Motor neuron (in vitro differentiated cells): ENCODE measurements around the gene GPSM1. TPM values are rescaled to one million over a fixed set of nuclear protein-coding genes. Genes with fewer than 3 reads are reported as not detected.

Experiments
- ATAC-seq, 8 experiments: fragments of 200-7000 bp; cut with Tn5 transposase; replicated peaks in 6 of 8; 2 replicates each; pipeline ENCODE4 v1.8.0; 2021; ENCODE audit warnings: mild to moderate bottlenecking in 8 of 8, moderate library complexity in 8 of 8
- H3K27ac ChIP-seq, 2 donors: fragments of 250-450 bp; sonication (Bioruptor Pico); 2 replicates each; pipeline ENCODE4 v1.9.0; 2021; ENCODE audit warnings: antibody characterized with exemption in 2 of 2, mild to moderate bottlenecking in 2 of 2, moderate library complexity in 1 of 2
- H3K4me1 ChIP-seq, 2 donors: fragments of 250-450 bp; sonication (Bioruptor Pico); replicated peaks in 1 of 2; 2 replicates each; pipeline ENCODE4 v1.6.1; 2021; ENCODE audit warnings: antibody characterized with exemption in 2 of 2, mild to moderate bottlenecking in 2 of 2, moderate library complexity in 1 of 2
- H3K4me3 ChIP-seq, 5 donors: fragments of 250-450 bp; sonication (Bioruptor Pico); 2 replicates each; pipeline ENCODE4 v1.9.0; 2021; ENCODE audit warnings: antibody characterized with exemption in 5 of 5, mild to moderate bottlenecking in 5 of 5, moderate library complexity in 4 of 5
- WGBS, 10 experiments: fragments of 450-650 bp; shearing (Covaris generic); methylation state at CpG; one replicate each; pipeline ENCODE4 v1.0.0; 2022; 5-methylcytosine and 5-hydroxymethylcytosine counted together
- in situ Hi-C, 9 experiments: fragments of 400-800 bp; cut with MboI; loops; one replicate each; pipeline ENCODE4 v1.15.0; 2021; ENCODE audit warnings: low sequenced_read_pairs in 9 of 9, low pct_unique_long_range_greater_than_20kb in 2 of 9; ENCODE audit not compliant: unreplicated experiment in 9 of 9
- total RNA-seq, 8 experiments: library from RNA; unstranded; fragments of 300-600 nt; gene quantifications; 2 replicates each; pipeline versions ENCODE4 v1.2.3 to v1.2.4, GENCODE V29; 2022

Gene GPSM1
- total RNA-seq, 8 experiments from 2014 or later, result 10.3 to 40.8 (median 28.9) TPM

DNA sequence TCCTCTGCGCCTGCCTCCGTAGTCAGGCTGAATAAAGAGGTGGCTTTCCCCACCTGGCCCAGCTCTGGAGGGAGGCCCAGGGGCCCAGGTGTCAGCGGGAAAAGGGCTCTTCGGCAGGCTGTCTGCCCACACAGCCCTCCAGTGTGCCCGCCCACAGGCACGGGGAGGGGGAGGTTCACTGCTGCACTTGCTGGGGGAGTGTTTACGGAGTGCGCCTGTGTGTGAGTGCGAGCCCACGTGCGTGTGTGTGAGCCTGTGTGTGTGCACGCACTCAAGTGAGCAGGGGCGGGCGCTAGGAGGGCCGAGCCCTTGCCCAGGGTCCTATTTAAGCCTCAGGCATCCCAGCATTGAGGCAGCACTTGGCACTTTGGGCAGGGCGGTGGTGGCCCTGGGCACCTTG is 25.3 kb downstream of the GPSM1 start:
- Histone ChIP-seq H3K27ac (no peak overlapping the region), H3K4me3 (no peak overlapping the region), H3K4me1 (peaks cover 2 to 8% of the 10 kb centered on the region in 2 donors)
- ATAC-seq, result peak in 2 of 8 experiments; percentile 2 to 9
- WGBS, 10 experiments, result 60 to 91% (median 88%) methylated on average over 1 to 9 of the region's 16 CpGs; no CpG with 5 or more reads in 5 of the 10 experiments
- in situ Hi-C loops, result no loop called here

DNA sequence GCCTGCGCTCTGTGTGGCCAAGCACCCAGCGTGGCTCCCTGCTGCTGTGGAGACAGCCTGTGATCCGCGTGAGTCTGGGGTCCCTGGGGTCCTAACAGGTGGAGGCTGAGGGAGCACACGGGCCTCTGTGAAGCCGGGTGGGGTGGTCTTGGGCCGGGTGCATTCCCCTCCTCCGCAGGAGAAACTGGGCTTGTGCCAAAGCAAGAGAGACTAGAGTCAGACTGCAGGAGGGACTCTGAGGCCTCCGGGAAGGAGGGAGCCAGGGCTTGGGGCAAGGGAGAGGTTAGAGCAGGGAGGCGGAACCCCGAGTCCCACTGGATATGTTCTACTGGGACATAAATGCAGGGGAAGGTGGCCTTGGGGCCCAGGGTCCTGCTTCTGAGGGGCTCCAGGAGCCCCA is 25.7 kb downstream of the GPSM1 start:
- H3K4me3 ChIP-seq, result no peak overlapping the region
- H3K4me1 ChIP-seq, result peaks cover 2 to 8% of the 10 kb centered on the region in 2 donors
- ATAC-seq, result no peak
- H3K27ac ChIP-seq, result no peak overlapping the region
- in situ Hi-C loops, result no loop called here
- 60 to 100% (median 95%) methylated on average over 1 to 2 of the region's 11 CpGs; no CpG with 5 or more reads in 6 of the 10 experiments for WGBS, 10 experiments

DNA sequence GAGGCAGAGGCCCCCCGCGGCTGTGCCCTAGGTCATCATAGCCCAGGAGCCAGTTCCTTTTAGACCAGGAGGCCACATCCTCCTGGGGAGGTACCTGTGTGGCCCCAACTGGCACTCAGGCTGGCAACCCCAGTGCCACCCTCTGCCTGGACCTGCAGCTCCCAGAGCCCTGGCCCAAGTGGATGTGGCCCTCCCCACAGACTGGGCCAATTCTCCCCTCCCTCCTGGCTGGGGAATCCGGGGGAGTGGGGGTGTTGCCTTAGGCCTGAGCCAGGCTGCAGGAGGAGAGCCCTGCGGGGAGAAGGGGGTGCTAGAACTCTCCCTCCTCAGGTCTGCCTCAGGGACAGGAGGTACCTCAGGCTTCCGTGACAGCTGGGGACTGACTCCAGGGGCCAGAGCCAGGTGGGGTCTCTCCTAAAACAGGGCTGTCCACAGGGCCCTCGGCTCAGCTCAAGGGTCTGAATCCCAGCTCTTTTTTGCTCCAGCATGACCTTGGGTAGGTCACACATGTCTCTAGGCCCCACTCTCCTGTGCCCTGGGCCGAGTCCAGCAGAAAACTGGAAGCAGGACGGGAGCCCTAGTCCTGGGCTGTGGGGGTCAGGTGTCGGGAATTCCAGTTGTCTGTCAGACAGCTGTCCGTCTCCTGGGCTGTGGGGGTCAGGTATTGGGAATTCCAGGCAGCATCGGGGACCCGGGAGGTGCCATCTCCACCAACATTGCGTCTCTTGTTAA is 26.6 kb downstream of the GPSM1 start:
- 40 to 100% (median 82%) methylated on average over 1 to 4 of the region's 13 CpGs; no CpG with 5 or more reads in 5 of the 10 experiments for WGBS, 10 experiments
- peaks cover 2 to 8% of the 10 kb centered on the region in 2 donors for H3K4me1 ChIP-seq
- H3K27ac ChIP-seq, result peak overlapping the region in 1 of 2 donors; percentile 57
- in situ Hi-C loops, result no loop called here
- ATAC-seq, result peak in 5 of 8 experiments; percentile 1 to 11 (median 9)
- H3K4me3 ChIP-seq, result no peak overlapping the region

DNA sequence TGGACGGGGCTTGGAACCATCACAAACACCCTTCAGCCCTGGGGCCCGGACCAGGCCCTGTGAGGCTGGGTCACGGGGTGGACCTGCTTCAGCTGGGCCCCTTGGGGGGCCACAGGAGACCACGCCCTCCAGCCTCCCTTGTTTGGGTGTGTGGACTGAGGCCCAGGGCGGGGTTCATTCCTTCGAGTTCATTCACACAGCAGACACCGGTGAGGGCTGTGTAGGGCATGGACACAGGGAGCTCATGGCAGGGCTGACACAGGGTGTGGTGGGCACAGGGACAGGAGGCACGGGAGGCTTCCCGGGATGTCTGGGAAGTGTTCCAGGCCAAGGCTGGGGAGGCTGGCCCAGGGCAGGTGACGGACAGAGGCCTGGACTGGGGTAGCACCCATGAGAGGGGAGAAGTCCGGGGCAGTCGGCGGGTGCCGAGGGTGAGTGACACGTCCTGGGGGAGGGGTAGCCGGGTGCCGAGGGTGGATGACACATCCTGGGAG is 27.3 kb downstream of the GPSM1 start:
- Histone ChIP-seq H3K4me3 (no peak overlapping the region), H3K4me1 (peaks cover 2 to 8% of the 10 kb centered on the region in 2 donors), H3K27ac (peak overlapping the region in 1 of 2 donors; percentile 57)
- WGBS, 10 experiments, result no CpG with 5 or more reads among the region's 17 CpGs
- in situ Hi-C loops, result no loop called here
- peak; percentile 7 to 83 (median 44) for ATAC-seq

DNA sequence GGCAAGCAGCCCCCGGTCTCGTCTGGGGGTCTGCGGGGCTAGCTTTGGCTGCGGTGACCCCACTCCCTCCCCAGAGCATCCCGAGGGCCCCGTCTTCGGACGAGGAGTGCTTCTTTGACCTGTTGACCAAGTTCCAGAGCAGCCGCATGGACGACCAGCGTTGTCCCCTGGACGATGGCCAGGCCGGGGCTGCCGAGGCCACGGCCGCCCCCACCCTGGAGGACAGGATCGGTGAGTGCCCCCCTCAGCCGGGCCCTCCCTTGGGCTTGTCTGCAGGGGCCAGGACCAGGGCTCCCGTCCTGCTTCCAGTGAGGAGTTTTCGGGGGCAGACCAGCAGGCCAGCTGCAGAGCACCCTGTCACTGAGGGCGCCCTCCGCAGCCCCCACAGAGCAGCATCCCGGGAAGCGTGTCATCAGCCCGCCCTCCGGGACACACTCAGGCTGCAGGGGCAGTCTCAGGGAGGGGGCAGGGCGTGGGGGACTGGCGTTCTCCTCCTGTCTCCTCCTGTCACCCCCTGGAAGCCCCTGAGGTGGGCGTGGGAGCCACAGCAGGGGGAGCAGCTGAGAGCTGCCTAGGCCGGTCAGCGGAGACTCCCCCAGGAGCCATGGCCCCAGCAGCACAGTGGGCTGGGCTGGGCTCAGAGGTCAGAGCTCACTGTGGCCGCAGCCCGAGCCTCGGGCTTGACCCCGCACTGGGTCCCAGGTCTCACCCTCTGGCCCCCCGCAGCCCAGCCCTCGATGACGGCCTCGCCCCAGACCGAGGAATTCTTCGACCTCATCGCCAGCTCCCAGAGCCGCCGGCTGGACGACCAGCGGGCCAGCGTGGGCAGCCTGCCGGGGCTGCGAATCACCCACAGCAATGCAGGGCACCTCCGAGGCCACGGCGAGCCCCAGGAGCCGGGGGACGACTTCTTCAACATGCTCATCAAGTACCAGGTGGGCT is 28.5 kb downstream of the GPSM1 start:
- peaks cover 2 to 8% of the 10 kb centered on the region in 2 donors for H3K4me1 ChIP-seq
- no peak overlapping the region for H3K4me3 ChIP-seq
- no CpG with 5 or more reads among the region's 54 CpGs for WGBS, 10 experiments
- in situ Hi-C loops, result no loop called here
- no peak overlapping the region for H3K27ac ChIP-seq
- ATAC-seq, result peak in 1 of 8 experiments; percentile 1

DNA sequence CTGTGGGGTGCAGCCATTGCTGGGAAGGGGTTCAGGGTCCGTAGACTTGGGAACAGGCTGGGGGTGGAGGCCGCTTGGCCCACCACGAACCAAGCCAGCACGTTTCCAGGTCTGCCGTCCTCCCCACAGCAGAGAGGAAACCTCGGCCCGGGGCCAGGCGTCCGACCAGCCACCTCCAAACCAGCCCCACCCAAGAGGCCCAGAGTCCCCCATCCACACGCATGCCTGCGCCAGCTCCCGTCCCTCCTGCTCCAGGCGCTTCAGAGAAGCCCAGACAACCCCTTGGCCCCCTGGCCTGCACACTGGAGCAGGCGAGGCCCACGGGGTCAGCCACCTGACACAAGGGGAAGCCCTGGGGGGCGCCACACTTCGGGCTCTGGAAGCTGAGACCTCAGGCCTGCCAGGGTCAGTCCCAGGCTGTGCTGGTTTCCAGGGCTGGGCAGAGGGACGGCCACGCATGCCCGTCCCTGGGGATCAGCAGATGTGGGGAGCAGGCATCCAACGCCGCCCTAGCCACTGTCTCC is 29.9 kb downstream of the GPSM1 start:
- Histone ChIP-seq H3K4me1 (peaks cover 5 to 10% of the 10 kb centered on the region in 2 donors), H3K4me3 (no peak overlapping the region), H3K27ac (no peak overlapping the region)
- peak in 1 of 8 experiments; percentile 0 for ATAC-seq
- 60 to 78% methylated on average over 1 to 3 of the region's 22 CpGs; no CpG with 5 or more reads in 8 of the 10 experiments for WGBS, 10 experiments
- in situ Hi-C loops, result no loop called here

DNA sequence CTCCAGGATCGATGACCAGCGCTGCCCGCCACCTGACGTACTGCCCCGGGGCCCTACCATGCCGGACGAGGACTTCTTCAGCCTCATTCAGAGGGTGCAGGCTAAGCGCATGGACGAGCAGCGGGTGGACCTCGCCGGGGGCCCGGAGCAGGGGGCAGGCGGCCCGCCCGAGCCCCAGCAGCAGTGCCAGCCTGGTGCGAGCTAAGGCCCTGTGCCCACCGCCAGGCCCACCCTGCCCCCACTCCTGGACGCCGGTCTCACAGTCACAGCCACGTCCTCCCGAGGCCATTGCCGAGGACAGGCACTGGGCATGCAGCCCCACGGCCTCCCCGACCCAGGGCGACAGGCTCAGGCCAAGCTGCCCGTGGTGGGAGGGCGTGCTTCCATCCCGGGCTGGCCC is 30.7 kb downstream of the GPSM1 start:
- Histone ChIP-seq H3K4me1 (peaks cover 10 to 17% of the 10 kb centered on the region in 2 donors), H3K27ac (no peak overlapping the region), H3K4me3 (no peak overlapping the region)
- WGBS, 10 experiments, result 90 to 97% (median 91%) methylated on average over 2 to 11 of the region's 29 CpGs; no CpG with 5 or more reads in 7 of the 10 experiments
- in situ Hi-C loops, result no loop called here
- ATAC-seq, result no peak

DNA sequence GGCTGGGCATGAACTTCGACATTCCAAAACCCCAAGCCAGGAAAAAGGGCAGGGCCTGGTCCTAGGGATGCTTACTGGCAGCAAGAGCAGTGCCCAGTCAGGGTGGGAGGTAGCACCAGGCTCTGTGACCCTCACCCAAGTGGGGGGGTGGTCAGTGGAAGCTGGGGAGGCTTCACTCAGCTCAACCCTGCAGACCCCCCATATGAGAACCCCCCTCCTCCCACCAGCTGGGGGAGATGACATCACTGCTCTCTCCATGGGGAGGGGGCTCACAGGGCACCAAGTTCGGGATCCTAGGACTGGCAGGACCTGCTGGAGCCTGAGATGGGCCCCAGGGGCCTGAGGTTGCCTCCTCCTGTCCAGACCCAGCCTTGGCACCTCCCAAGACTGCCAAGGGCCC is 31.5 kb downstream of the GPSM1 start:
- Histone ChIP-seq H3K27ac (no peak overlapping the region), H3K4me1 (peaks cover 11 to 19% of the 10 kb centered on the region in 2 donors), H3K4me3 (no peak overlapping the region)
- ATAC-seq, result no peak
- in situ Hi-C loops, result no loop called here
- no CpG with 5 or more reads among the region's 2 CpGs for WGBS, 10 experiments

DNA sequence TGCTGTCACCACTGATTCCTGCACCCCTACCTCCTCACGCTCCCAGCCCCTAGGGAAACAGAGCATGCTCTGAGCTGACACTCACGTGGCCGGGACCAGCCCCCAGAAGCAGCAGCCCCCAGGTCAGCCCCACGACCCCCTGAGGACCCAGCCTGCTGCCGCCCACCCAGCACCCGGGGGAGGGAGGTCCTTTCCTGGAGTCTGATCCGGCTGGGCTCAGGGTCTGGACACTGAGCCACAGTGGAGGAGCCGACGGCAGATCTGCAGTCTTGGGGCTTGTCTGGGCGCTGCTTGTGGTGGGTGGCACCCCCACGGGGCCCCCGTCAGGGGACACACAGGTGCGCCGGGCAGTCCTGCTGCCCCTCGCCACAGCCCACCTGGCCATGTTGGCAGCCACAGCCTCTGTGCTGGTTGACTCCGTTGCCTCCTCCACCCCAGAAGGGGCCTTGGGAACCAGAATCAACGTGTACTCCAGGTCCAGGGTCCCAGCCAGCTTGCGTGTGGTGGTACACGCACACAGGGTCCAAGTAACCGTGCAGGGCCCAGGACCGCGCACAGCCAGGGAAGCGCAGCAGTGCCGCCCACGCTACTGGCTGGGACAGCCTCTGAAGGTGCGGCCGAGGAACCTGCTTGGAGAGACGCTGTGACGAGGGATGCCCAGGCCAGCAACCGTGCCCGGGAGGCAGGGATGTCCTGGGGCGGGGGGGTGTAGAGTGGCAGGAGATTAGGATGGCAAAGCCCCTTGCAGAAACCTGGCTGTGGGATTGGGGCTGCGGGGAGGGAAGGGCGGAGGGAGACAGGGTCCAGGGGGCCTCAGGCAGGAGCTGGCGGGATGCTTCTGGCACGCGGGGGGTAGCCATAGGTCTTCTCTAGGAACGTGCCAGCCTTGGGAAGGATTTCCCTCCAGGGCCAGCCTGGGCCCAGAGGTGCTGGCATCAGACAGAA is 32.7 kb downstream of the GPSM1 start:
- H3K4me3 ChIP-seq, result no peak overlapping the region
- H3K27ac ChIP-seq, result no peak overlapping the region
- ATAC-seq, result no peak
- WGBS, 10 experiments, result 80 to 100% (median 80%) methylated on average over 1 to 2 of the region's 38 CpGs; no CpG with 5 or more reads in 7 of the 10 experiments
- H3K4me1 ChIP-seq, result peaks cover 12 to 20% of the 10 kb centered on the region in 2 donors
- in situ Hi-C loops, result no loop called here

DNA sequence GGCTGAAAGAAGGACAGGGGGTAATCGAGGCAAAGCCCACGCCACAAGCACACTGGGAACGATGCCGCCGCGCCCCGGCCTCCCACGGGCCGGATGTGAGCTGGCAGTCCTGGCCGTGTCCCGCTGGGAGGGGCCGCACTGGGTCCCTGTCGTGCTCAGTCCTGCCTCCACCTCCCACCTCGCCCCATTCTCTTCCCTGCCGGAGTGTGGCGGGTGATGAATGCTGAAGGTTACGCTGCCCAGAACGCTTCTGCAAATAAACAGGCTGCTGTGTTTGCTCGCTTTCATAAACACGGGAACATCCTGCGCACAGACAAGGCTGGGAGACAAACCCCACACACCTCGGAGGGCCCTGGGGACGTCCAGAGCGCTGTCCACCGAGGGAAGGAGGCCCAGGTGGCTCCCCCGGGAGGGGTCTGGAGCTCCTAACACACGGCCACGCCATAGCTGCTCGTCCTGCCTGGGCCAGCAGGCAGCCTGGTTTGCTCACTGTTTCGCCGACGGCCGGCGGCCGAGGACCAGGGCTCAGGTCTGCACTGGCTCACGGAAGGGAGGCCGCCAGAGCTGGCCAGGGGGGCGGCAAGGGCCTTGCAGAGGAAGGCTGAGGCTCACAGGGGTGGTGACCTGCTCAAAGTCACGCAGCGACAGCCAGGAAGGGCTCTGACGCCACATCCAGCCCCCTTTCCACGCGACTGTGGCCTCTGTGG is 33.9 kb downstream of the GPSM1 start:
- no peak overlapping the region for H3K4me3 ChIP-seq
- in situ Hi-C loops, result no loop called here
- H3K4me1 ChIP-seq, result peaks cover 12 to 25% of the 10 kb centered on the region in 2 donors
- 80 to 100% (median 83%) methylated on average over 2 to 18 of the region's 43 CpGs; no CpG with 5 or more reads in 5 of the 10 experiments for WGBS, 10 experiments
- ATAC-seq, result no peak
- no peak overlapping the region for H3K27ac ChIP-seq

DNA sequence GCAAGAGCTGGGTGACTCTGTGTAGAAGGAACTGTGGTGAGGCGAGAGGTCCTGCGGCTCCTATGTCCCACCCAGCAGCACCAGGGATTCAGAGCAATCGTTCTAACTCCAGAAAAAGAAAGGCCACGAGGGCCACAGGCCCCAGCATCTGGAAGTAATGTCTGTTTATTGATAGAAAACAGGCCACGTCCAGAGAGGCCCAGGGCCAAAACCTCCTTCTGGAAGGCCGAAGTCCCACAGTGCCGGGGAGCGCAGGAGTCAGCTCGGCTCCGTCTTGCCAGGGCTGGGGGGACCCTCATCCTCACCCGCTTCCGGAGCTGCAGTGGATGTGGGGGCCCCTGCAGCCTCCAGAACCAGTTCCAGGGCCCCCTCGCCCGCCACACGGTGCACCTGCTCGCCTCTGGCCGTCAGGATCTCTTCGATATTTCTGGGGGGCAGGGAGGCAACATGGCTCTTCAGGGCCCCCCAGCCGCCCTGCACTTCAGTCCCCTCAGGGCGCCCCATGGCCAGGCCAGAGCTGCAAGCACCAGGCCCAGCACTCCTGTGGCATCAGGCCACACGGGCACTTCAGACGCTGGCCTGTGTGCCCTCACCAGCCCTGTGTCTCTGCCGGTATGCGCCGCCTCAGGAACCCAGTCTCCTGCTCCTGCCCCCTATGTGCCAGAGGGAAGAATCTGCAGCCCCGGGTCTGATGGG is 34.6 kb downstream of the GPSM1 start:
- peak overlapping the region in 1 of 2 donors; percentile 80 for H3K27ac ChIP-seq
- WGBS, 10 experiments, result 61 to 100% (median 90%) methylated on average over 1 to 6 of the region's 26 CpGs; no CpG with 5 or more reads in 6 of the 10 experiments
- in situ Hi-C loops, result no loop called here
- ATAC-seq, result no peak
- H3K4me1 ChIP-seq, result peaks cover 12 to 25% of the 10 kb centered on the region in 2 donors
- H3K4me3 ChIP-seq, result no peak overlapping the region
